ENCODE results near the gene WNK2. TPM values are rescaled to one million over a fixed set of nuclear protein-coding genes. Genes with fewer than 3 reads are reported as not detected.

Gene WNK2
- total RNA-seq, 1 donor from 2014 or later: 1.0 TPM

GRCh38 chr9:93228030-93228429 is 44.1 kb downstream of the WNK2 start:
- DNase-seq (ENCODE audit: low read depth): no peak
- TF ChIP-seq, protein P1, sequence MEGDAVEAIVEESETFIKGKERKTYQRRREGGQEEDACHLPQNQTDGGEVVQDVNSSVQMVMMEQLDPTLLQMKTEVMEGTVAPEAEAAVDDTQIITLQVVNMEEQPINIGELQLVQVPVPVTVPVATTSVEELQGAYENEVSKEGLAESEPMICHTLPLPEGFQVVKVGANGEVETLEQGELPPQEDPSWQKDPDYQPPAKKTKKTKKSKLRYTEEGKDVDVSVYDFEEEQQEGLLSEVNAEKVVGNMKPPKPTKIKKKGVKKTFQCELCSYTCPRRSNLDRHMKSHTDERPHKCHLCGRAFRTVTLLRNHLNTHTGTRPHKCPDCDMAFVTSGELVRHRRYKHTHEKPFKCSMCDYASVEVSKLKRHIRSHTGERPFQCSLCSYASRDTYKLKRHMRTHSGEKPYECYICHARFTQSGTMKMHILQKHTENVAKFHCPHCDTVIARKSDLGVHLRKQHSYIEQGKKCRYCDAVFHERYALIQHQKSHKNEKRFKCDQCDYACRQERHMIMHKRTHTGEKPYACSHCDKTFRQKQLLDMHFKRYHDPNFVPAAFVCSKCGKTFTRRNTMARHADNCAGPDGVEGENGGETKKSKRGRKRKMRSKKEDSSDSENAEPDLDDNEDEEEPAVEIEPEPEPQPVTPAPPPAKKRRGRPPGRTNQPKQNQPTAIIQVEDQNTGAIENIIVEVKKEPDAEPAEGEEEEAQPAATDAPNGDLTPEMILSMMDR (conservative IDR thresholded peaks at IDR 0.05; ENCODE audit: low read depth, low read length): no peak
- H3K4me3 ChIP-seq (ENCODE audit: low read depth, low read length): no peak overlapping the region

GRCh38 chr9:93228453-93228852 is 44.5 kb downstream of the WNK2 start:
- DNase-seq (ENCODE audit: low read depth): no peak
- no peak overlapping the region for H3K4me3 ChIP-seq (ENCODE audit: low read depth, low read length)
- TF ChIP-seq, protein P1 (conservative IDR thresholded peaks at IDR 0.05; ENCODE audit: low read depth, low read length): no peak

GRCh38 chr9:93229636-93230035 is 45.7 kb downstream of the WNK2 start:
- TF ChIP-seq, protein P1 (conservative IDR thresholded peaks at IDR 0.05; ENCODE audit: low read depth, low read length): no peak
- no peak for DNase-seq (ENCODE audit: low read depth)
- no peak overlapping the region for H3K4me3 ChIP-seq (ENCODE audit: low read depth, low read length)

DNA sequence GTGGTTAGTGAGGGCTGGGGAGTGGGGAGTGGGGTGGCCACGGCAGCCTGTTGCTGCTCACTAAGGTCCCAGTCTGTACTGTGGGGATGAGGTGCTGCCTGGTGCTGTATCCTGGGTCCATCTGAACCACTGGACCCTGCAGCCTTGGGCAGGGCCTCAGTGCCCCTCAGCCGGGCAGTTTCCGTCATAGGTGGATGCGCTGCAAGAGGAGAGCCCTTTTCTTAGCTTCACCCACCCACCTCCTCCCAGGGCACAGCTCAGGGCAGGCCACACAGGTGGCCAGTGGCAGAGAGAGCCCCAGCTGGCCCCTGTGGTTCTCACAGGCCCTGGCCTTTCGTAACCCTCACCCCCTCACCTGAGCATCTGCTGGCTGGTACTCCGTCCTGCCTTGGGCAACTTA is 46.2 kb downstream of the WNK2 start:
- H3K4me3 ChIP-seq (ENCODE audit: low read depth, low read length): no peak overlapping the region
- no peak for DNase-seq (ENCODE audit: low read depth)
- TF ChIP-seq, protein P1 (conservative IDR thresholded peaks at IDR 0.05; ENCODE audit: low read depth, low read length): no peak

GRCh38 chr9:93230601-93231000 is 46.7 kb downstream of the WNK2 start:
- DNase-seq (ENCODE audit: low read depth): no peak
- no peak overlapping the region for H3K4me3 ChIP-seq (ENCODE audit: low read depth, low read length)
- TF ChIP-seq, protein P1 (conservative IDR thresholded peaks at IDR 0.05; ENCODE audit: low read depth, low read length): no peak

DNA sequence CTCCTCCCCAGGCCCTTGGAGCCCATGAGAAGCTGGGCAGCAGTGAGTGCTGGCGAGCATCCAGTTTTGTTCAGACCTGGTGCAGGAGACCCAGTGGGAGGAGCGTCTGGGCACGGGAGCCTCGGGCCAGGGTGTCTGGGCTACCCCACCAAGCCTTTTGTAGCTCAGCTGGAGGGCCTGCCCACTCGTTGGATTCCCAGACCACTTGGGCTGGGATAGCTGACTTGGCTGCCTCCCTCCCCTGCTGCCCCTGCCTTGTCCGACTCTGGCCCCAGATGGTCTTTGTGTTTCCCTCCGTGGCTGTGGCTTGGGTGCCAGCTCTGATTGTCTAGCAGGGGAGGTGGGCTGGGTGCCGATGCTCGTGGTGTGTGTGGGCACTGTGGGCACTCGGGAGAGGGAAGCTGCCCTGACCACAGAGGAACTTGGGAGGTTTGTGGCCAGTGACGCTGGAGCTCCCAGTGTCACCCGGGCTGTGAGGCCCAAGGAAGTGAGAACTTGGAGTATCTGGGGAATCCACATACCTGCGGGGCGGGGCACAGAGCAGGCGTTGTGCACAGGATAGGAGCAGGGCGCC is 47.3 kb downstream of the WNK2 start:
- H3K4me3 ChIP-seq (ENCODE audit: low read depth, low read length): no peak overlapping the region
- DNase-seq (ENCODE audit: low read depth): no peak
- TF ChIP-seq, protein P1 (conservative IDR thresholded peaks at IDR 0.05; ENCODE audit: low read depth, low read length): no peak

DNA sequence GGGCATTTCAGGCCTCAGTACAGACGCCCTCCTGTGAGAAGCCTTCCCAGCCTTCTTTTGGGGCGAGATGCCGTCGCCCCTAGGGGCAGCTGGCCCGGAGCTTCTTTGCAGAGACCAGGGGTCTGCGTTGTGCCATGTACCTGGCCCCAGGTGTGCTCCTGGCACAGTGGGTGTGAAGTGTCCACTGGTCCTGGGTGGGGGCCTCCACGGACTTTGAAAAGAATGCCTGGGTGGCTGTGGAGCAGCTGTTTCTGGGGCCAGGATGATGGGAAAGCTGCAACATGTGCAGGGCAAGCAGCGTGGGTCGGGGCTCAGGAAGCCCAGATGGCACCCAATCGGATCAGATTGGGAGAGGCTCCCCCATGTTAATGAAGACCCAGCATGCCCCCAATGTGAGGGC is 47.8 kb downstream of the WNK2 start:
- no peak for DNase-seq (ENCODE audit: low read depth)
- TF ChIP-seq, protein P1 (conservative IDR thresholded peaks at IDR 0.05; ENCODE audit: low read depth, low read length): no peak
- no peak overlapping the region for H3K4me3 ChIP-seq (ENCODE audit: low read depth, low read length)
